ENCODE data around the gene CNOT2.
"Not testable (repeated sequence)": the region's sequence is repeated elsewhere in the genome, so short reads cannot be mapped to it uniquely, and the experiment has no call there.

Gene CNOT2

GRCh38 chr12:70292017-70292776, 49.0 kb downstream of the CNOT2 start:
- no peak overlapping the region for H3K27ac ChIP-seq
- no peak for TF ChIP-seq ZFX (IDR thresholded peaks at IDR 0.05; ENCODE audit: borderline replicate concordance)
- TF ChIP-seq, protein P1, sequence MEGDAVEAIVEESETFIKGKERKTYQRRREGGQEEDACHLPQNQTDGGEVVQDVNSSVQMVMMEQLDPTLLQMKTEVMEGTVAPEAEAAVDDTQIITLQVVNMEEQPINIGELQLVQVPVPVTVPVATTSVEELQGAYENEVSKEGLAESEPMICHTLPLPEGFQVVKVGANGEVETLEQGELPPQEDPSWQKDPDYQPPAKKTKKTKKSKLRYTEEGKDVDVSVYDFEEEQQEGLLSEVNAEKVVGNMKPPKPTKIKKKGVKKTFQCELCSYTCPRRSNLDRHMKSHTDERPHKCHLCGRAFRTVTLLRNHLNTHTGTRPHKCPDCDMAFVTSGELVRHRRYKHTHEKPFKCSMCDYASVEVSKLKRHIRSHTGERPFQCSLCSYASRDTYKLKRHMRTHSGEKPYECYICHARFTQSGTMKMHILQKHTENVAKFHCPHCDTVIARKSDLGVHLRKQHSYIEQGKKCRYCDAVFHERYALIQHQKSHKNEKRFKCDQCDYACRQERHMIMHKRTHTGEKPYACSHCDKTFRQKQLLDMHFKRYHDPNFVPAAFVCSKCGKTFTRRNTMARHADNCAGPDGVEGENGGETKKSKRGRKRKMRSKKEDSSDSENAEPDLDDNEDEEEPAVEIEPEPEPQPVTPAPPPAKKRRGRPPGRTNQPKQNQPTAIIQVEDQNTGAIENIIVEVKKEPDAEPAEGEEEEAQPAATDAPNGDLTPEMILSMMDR (IDR thresholded peaks at IDR 0.05): no peak

DNA sequence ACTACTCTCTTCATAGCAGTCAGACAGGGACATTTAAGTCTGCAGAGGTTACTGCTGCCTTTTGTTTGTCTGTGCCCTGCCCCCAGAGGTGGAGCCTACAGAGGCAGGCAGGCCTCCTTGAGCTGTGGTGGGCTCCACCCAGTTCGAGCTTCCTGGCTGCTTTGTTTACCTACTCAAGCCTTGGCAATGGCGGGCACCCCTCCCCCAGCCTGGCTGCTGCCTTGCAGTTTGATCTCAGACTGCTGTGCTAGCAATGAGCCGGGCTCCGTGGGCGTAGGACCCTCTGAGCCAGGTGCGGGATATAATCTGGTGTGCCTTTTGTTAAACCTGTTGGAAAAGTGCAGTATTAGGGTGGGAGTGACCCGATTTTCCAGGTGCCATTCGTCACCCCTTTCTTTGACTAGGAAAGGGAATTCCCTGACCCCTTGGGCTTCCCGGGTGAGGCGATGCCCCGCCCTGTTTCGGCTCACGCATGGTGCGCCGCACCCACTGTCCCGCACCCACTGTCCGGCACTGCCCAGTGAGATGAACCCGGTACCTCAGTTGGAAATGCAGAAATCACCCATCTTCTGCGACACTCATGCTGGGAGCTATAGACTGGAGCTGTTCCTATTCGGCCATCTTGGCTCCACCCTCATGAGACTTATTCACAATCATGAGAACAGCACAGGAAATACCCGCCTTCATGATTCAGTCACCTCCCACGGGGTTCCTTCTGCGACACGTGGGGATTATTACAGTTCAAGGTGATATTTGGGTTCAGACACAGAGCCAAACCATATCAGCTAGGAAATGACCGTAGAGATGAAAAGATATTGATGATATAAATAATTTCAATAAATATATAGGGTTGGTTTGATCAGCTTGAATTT, 61.7 kb downstream of the CNOT2 start:
- not testable (repeated sequence) for H3K27ac ChIP-seq

DNA sequence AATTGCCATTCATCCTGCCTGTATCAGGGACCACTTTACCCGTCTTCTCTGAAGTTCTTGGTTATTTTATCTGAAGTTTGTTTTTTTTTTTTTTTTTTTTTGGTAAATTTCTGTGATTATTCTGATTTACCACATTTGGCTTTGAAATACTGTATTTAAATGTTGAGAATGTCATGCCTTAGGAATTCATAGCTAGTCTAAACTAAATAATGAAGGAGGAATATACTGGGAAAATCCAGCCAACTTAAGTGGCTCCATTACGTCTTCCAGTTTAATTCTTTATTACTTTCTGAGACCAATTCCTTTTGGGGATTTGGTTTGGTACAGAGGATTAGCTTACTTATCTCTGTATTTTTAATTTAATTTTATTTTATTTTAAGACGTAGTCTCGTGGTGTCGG, 62.6 kb downstream of the CNOT2 start:
- TF ChIP-seq ZFX (IDR thresholded peaks at IDR 0.05; ENCODE audit: borderline replicate concordance): no peak
- TF ChIP-seq, protein P1 (IDR thresholded peaks at IDR 0.05): no peak
- H3K27ac ChIP-seq: no peak overlapping the region

- no peak overlapping the region for H3K27ac ChIP-seq
- TF ChIP-seq, protein P1 (IDR thresholded peaks at IDR 0.05): no peak
- no peak for TF ChIP-seq ZFX (IDR thresholded peaks at IDR 0.05; ENCODE audit: borderline replicate concordance)
Observed at GRCh38 chr12:70306676-70307075, 63.4 kb downstream of the CNOT2 start.

- H3K27ac ChIP-seq: no peak overlapping the region
- no peak for TF ChIP-seq ZFX (IDR thresholded peaks at IDR 0.05; ENCODE audit: borderline replicate concordance)
- TF ChIP-seq, protein P1 (IDR thresholded peaks at IDR 0.05): no peak
Observed at GRCh38 chr12:70307868-70308267, 64.6 kb downstream of the CNOT2 start.

DNA sequence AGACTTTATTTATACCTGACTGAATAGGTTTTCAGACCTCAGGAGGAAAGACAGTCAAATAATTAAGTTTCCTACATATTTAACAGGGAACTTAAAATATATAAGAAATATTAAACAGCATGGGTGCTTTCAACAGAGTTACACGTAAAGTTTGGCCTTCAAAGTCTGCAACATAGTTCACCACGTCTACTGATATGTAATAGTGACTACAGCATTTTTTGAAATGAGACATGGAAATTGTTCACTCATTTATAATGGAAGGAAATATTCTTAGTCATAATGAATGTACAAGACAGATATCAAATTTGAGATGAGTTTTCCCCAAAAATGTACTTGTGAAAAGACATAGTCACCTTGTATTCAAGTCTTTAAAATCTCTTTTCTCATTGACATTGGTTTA, 66.1 kb downstream of the CNOT2 start:
- no peak for TF ChIP-seq ZFX (IDR thresholded peaks at IDR 0.05; ENCODE audit: borderline replicate concordance)
- TF ChIP-seq, protein P1 (IDR thresholded peaks at IDR 0.05): no peak
- no peak overlapping the region for H3K27ac ChIP-seq

- no peak for TF ChIP-seq ZFX (IDR thresholded peaks at IDR 0.05; ENCODE audit: borderline replicate concordance)
- TF ChIP-seq, protein P1 (IDR thresholded peaks at IDR 0.05): no peak
- H3K27ac ChIP-seq: no peak overlapping the region
Observed at GRCh38 chr12:70314145-70314544, 70.9 kb downstream of the CNOT2 start.
